HepG2 (cell line): ENCODE results near the gene STIP1. TPM values are rescaled to one million over a fixed set of nuclear protein-coding genes. Genes with fewer than 3 reads are reported as not detected.

Experiments used
- ATAC-seq: fragments of 200-7000 bp; cut with Tn5 transposase; 3 replicates; pipeline ENCODE4 v1.9.1; 2020; ENCODE audit warnings: mild to moderate bottlenecking, moderate library complexity
- BruUV-seq: library from RNA; stranded (reverse); fragments of 400-500 nt; replicated peaks from 2 replicates; lab custom pipeline; 2021; lab: Mats Ljungman, UMichigan
- CTCF ChIA-PET: fragments of 300-600 bp; formaldehyde crosslinking; extraction: SDS; loops from one replicate; lab custom pipeline; 2021; ENCODE audit warnings: low total read pairs, inconsistent platforms, low intra/inter-chr PET ratio; lab: Yijun Ruan, JAX
- POLR2A ChIA-PET: fragments of 350-600 bp; sonication (Branson Sonifier 250); formaldehyde crosslinking; loops from one replicate; lab custom pipeline; 2020; ENCODE audit warnings: antibody characterized with exemption, inconsistent platforms; lab: Yijun Ruan, JAX
- DNase-seq: peaks from one replicate; pipeline ENCODE4 v3.0.0-alpha.2; 2015; ENCODE audit warnings: low spot score
- FAIRE-seq: peaks from 3 replicates; lab custom pipeline; 2011; peaks lifted over from hg19 to GRCh38; lab: Jason Lieb, UNC
- H2AFZ ChIP-seq: one replicate; pipeline ENCODE4 v1.6.1; 2011; ENCODE audit warnings: low read length, inconsistent platforms
- H3K27ac ChIP-seq: fragments of 300-600 bp; 3 replicates; pipeline ENCODE4 v1.8.0; 2011; ENCODE audit warnings: mixed run types, mild to moderate bottlenecking, mixed read lengths, low read length, inconsistent platforms; ENCODE audit not compliant: insufficient read depth; ENCODE audit errors: extremely low read length
- H3K27me3 ChIP-seq, 2 experiments: fragments of 200-600 bp in 1 of 2; 2 replicates in 1 of 2; 3 replicates in 1 of 2; pipeline versions ENCODE4 v1.6.0 to v1.8.0; 2011; ENCODE audit warnings: low read length in 2 of 2, mild to moderate bottlenecking in 2 of 2, moderate library complexity in 2 of 2, inconsistent platforms in 1 of 2; ENCODE audit not compliant: insufficient read depth in 2 of 2, control insufficient read depth in 1 of 2
- H3K36me3 ChIP-seq, 2 experiments: fragments of 200-600 bp in 1 of 2; replicated peaks in 1 of 2; 2 replicates in 1 of 2; 3 replicates in 1 of 2; pipeline versions ENCODE4 v1.5.1 to v1.8.0; 2011; ENCODE audit warnings: low read length in 2 of 2, inconsistent platforms in 1 of 2; ENCODE audit not compliant: insufficient read depth in 2 of 2, control insufficient read depth in 1 of 2
- H3K4me1 ChIP-seq: 2 replicates; pipeline ENCODE4 v1.5.1; 2012; ENCODE audit warnings: low read length, inconsistent platforms; ENCODE audit not compliant: insufficient read depth
- H3K4me2 ChIP-seq: 2 replicates; pipeline ENCODE4 v1.6.0; 2011; ENCODE audit warnings: low read depth, low read length, inconsistent platforms
- H3K4me3 ChIP-seq, 3 experiments: fragments of 200-600 bp in 1 of 3; sonication (generic), shearing (Covaris generic) in 1 of 3; replicated peaks in 1 of 3; 2 replicates each; pipeline ENCODE4 v1.5.1; 2011 to 2016; ENCODE audit warnings: low read length in 3 of 3, inconsistent platforms in 2 of 3, low read depth in 2 of 3, mild to moderate bottlenecking in 2 of 3, control low read depth in 1 of 3, mixed read lengths in 1 of 3; ENCODE audit not compliant: insufficient read depth in 1 of 3
- H3K79me2 ChIP-seq: one replicate; pipeline ENCODE4 v1.6.1; 2011; ENCODE audit warnings: low read length, inconsistent platforms; ENCODE audit not compliant: insufficient read depth
- H3K9ac ChIP-seq: 2 replicates; pipeline ENCODE4 v1.6.0; 2011; ENCODE audit warnings: mild to moderate bottlenecking, low read depth, low read length, inconsistent platforms; ENCODE audit not compliant: insufficient read depth
- H3K9me3 ChIP-seq: 2 replicates; pipeline ENCODE4 v1.5.1; 2012; ENCODE audit warnings: mild to moderate bottlenecking, low read length
- H4K20me1 ChIP-seq: 2 replicates; pipeline ENCODE4 v1.6.0; 2011; ENCODE audit warnings: inconsistent platforms, mild to moderate bottlenecking, low read length, moderate library complexity; ENCODE audit not compliant: insufficient read depth
- ATF1 ChIP-seq: IDR thresholded peaks from 2 replicates; pipeline ENCODE4 v1.6.1; 2016; ENCODE audit warnings: mild to moderate bottlenecking, control low read depth
- CCDC6 ChIP-seq: sonication (generic); formaldehyde crosslinking; IDR thresholded peaks from 2 replicates; pipeline ENCODE4 v1.8.1; 2022; ENCODE audit warnings: mild to moderate bottlenecking, missing genetic modification reagents, moderate library complexity
- DNMT1 ChIP-seq: sonication (generic); formaldehyde crosslinking; IDR thresholded peaks from 2 replicates; pipeline ENCODE4 v1.5.1; 2020; ENCODE audit warnings: mild to moderate bottlenecking, missing genetic modification reagents
- FOXA3 ChIP-seq: IDR thresholded peaks from 2 replicates; pipeline ENCODE4 v1.6.1; 2016; ENCODE audit warnings: missing genetic modification reagents, missing compliant biosample characterization
- HMGA1 ChIP-seq: sonication (generic); formaldehyde crosslinking; conservative IDR thresholded peaks from 2 replicates; pipeline ENCODE4 v1.4.0; 2020; ENCODE audit warnings: missing genetic modification reagents
- KLF16 ChIP-seq, 2 experiments: sonication (generic) in 1 of 2; formaldehyde crosslinking in 1 of 2; IDR thresholded peaks; 2 replicates each; pipeline versions ENCODE4 v1.6.1 to v1.8.0; 2016 to 2023; ENCODE audit warnings: missing genetic modification reagents in 2 of 2, missing compliant biosample characterization in 1 of 2
- MBNL3 ChIP-seq: fragments of 250-450 bp; sonication (Bioruptor Pico); conservative IDR thresholded peaks from 2 replicates; pipeline ENCODE4 v1.8.0; 2022; ENCODE audit warnings: mild to moderate bottlenecking, inconsistent platforms
- RAD21 ChIP-seq: fragments of 450-650 bp; formaldehyde crosslinking; IDR thresholded peaks from 2 replicates; pipeline ENCODE4 v1.5.0; 2020; ENCODE audit warnings: mild to moderate bottlenecking
- SNAPC4 ChIP-seq: sonication (generic); formaldehyde crosslinking; IDR thresholded peaks from 2 replicates; pipeline ENCODE4 v1.4.0; 2020; ENCODE audit warnings: mild to moderate bottlenecking, missing genetic modification reagents
- SRSF1 ChIP-seq: fragments of 200-400 bp; formaldehyde crosslinking; optimal IDR thresholded peaks from 2 replicates; pipeline ENCODE3; 2017; ENCODE audit warnings: mild to moderate bottlenecking, low read depth, low read length, moderate library complexity
- ZC3H13 ChIP-seq: sonication (generic); formaldehyde crosslinking; IDR thresholded peaks from 2 replicates; pipeline ENCODE4 v1.8.1; 2023; ENCODE audit warnings: mild to moderate bottlenecking, missing genetic modification reagents, moderate library complexity
- ZNF44 ChIP-seq: sonication (generic); formaldehyde crosslinking; IDR thresholded peaks from 2 replicates; pipeline ENCODE4 v1.5.1; 2020; ENCODE audit warnings: mild to moderate bottlenecking, missing genetic modification reagents
- ZNF510 ChIP-seq: sonication (generic); formaldehyde crosslinking; IDR thresholded peaks from 2 replicates; pipeline ENCODE4 v1.4.0; 2020; ENCODE audit warnings: low read depth, mild to moderate bottlenecking, missing genetic modification reagents
- ZNF577 ChIP-seq: sonication (generic); formaldehyde crosslinking; IDR thresholded peaks from 2 replicates; pipeline ENCODE4 v1.4.0; 2020; ENCODE audit warnings: mild to moderate bottlenecking, low read depth, missing genetic modification reagents, borderline replicate concordance
- ZNF678 ChIP-seq: sonication (generic); formaldehyde crosslinking; IDR thresholded peaks from 2 replicates; pipeline ENCODE4 v1.4.0; 2020; ENCODE audit warnings: mild to moderate bottlenecking, missing genetic modification reagents
- ZNF777 ChIP-seq: sonication (generic); formaldehyde crosslinking; IDR thresholded peaks from 2 replicates; pipeline ENCODE4 v1.4.0; 2020; ENCODE audit warnings: missing genetic modification reagents
- WGBS: methylation state at CpG from one replicate; pipeline ENCODE4 v1.1.6; 2017; ENCODE audit warnings: low lambda C conversion rate; 5-methylcytosine and 5-hydroxymethylcytosine counted together
- in situ Hi-C: cut with HindIII; loops from 2 replicates; pipeline ENCODE4 v1.10.0; 2017; ENCODE audit warnings: low pct_unique_long_range_greater_than_20kb; ENCODE audit not compliant: extremely low pct_ligation_motif_present
- intact Hi-C: fragments of 100-400 bp; cut with micrococcal nuclease; formaldehyde crosslinking; loops from one replicate; pipeline ENCODE4 v1.10.0; 2022; ENCODE audit not compliant: unreplicated experiment
- polyA plus RNA-seq, 8 experiments: library from polyadenylated mRNA; depleted of rRNA in 3 of 8; stranded (reverse) in 7 of 8; unstranded in 1 of 8; fragments of >200 nt; fragmentation: Illumina TruSeq in 4 of 8; extraction: Trizol in 4 of 8; gene quantifications; 2 replicates each; pipeline versions ENCODE4 v1.2.1 to v1.2.3, GENCODE V29; 2011 to 2016; ENCODE audit warnings: low read depth in 4 of 8, missing spikeins in 1 of 8, mixed read lengths in 1 of 8; ENCODE audit not compliant: insufficient read depth in 1 of 8
- total RNA-seq, 5 experiments: library from RNA; depleted of rRNA; stranded (reverse); fragments of >200 nt; fragmentation: Illumina TruSeq; extraction: Trizol; gene quantifications; 2 replicates each; pipeline ENCODE4 v1.2.3, GENCODE V29; 2016; ENCODE audit warnings: low read depth in 1 of 5

STIP1 gene
- total and polyA plus RNA-seq, 2 of the 13 experiments (the other 11 are each of a cell fraction or from before 2014, with no cell fraction given): 81.1 to 217 TPM

GRCh38 chr11:64250415-64251015, 64.5 kb downstream of the STIP1 start (continued):
- TF ChIP-seq ZC3H13 (CRISPR knock-in tag): 0 out of 2 replicates have a peak, but pooled peaks have one; percentile 33
- TF ChIP-seq, all 625 proteins: peak for 7

GRCh38 chr11:64251016-64251752, 65.2 kb downstream of the STIP1 start, which contains the start of gene PLCB3:
TSS of gene PLCB3 (plus strand) at chr11:64251530. CDS start at chr11:64251650, 120 bp downstream.
- DNase-seq: no peak
- peak within 1 kb of the TSS; percentile 68 to 88 (median 83) for H3K4me3 ChIP-seq
- peak within 1 kb of the TSS; percentile 100 for H3K4me2 ChIP-seq
- H3K79me2 ChIP-seq: peaks cover 10% of the 10 kb centered on the region
- H3K9me3 ChIP-seq: no peaks in the 10 kb centered on the region
- no peak for FAIRE-seq
- intact Hi-C loops (loop anchor here (2.0 kb wide), 2 partner anchors 18 to 60 kb away; no protein-coding TSS in a partner anchor), in situ Hi-C loops (no loop called here)
- no peaks in the 10 kb centered on the region for H4K20me1 ChIP-seq
- peaks cover 51% of the 10 kb centered on the region for H3K4me1 ChIP-seq
- POLR2A ChIA-PET: interaction anchor here (0.9 to 2.1 kb wide), 9 partner anchors 10 to 70 kb away, joined by 3 to 14 read pairs (median 6); partner anchors contain the start of genes ESRRA, FKBP2 and PRDX5
- CTCF ChIA-PET: no interaction called here
- peak; percentile 39 for ATAC-seq
- no TSS peak for BruUV-seq
- WGBS: 0% methylated on average over 6 of the region's 75 CpGs
- H3K9ac ChIP-seq: peak within 1 kb of the TSS; percentile 70
- H3K36me3 ChIP-seq: 0 out of 5 replicates have a peak, but pooled peaks cover 1 to 7% of the 10 kb centered on the region in 2 experiments
- H3K27me3 ChIP-seq: no peaks in the 10 kb centered on the region; a peak in 1 of 5 replicates
- H2AFZ ChIP-seq: no peak within 1 kb of the TSS
- H3K27ac ChIP-seq: no peak within 1 kb of the TSS
- TF ChIP-seq SRSF1 (no peak), HMGA1 (CRISPR knock-in tag) (no peak), ZNF510 (CRISPR knock-in tag) (no peak), ZNF44 (CRISPR knock-in tag) (no peak), ZNF577 (no peak), SNAPC4 (no peak), RAD21 (CRISPR knock-in tag) (peak; percentile 48; the same call in 1 of the 2 replicates), MBNL3 (CRISPR knock-in tag) (no peak), ZNF678 (no peak), CCDC6 (CRISPR knock-in tag) (no peak), ZNF777 (peak; percentile 56; the same call in 1 of the 2 replicates), ATF1 (no peak), FOXA3 (CRISPR knock-in tag) (no peak), KLF16 (CRISPR knock-in tag; IDR thresholded peaks at IDR 0.05) (no peak), DNMT1 (CRISPR knock-in tag) (no peak)
